ENCODE measurements around the gene CLK4.

Gene CLK4

GRCh38 chr5:178661836-178662540, 35.1 kb upstream of the CLK4 start:
- no peaks in the 10 kb centered on the region for H3K27me3 ChIP-seq (ENCODE audit: control insufficient read depth, insufficient read depth, low read length)
- no peaks in the 10 kb centered on the region for H3K36me3 ChIP-seq (ENCODE audit: control insufficient read depth, low read depth, low read length)
- H3K27ac ChIP-seq (ENCODE audit: low read length), result no peak overlapping the region
- H3K9me3 ChIP-seq (ENCODE audit: control insufficient read depth, low read depth, low read length), result no peaks in the 10 kb centered on the region
- no peak overlapping the region for H3K4me3 ChIP-seq (ENCODE audit: low read length)
- no peak overlapping the region for H3K9ac ChIP-seq (ENCODE audit: low read length)
- H3K4me1 ChIP-seq (ENCODE audit: control insufficient read depth, low read depth, low read length), result no peaks in the 10 kb centered on the region

GRCh38 chr5:178651046-178651810, 24.4 kb upstream of the CLK4 start:
- Histone ChIP-seq H3K9me3 (ENCODE audit: control insufficient read depth, low read depth, low read length) (no peaks in the 10 kb centered on the region), H3K9ac (ENCODE audit: low read length) (no peak overlapping the region), H3K4me1 (ENCODE audit: control insufficient read depth, low read depth, low read length) (no peaks in the 10 kb centered on the region), H3K27ac (ENCODE audit: low read length) (no peak overlapping the region), H3K4me3 (ENCODE audit: low read length) (no peak overlapping the region), H3K27me3 (ENCODE audit: control insufficient read depth, insufficient read depth, low read length) (no peaks in the 10 kb centered on the region), H3K36me3 (ENCODE audit: control insufficient read depth, low read depth, low read length) (no peaks in the 10 kb centered on the region)

GRCh38 chr5:178650214-178650613, 23.4 kb upstream of the CLK4 start:
- Histone ChIP-seq H3K4me1 (ENCODE audit: control insufficient read depth, low read depth, low read length) (no peaks in the 10 kb centered on the region), H3K27ac (ENCODE audit: low read length) (no peak overlapping the region), H3K9ac (ENCODE audit: low read length) (no peak overlapping the region), H3K4me3 (ENCODE audit: low read length) (no peak overlapping the region), H3K9me3 (ENCODE audit: control insufficient read depth, low read depth, low read length) (no peaks in the 10 kb centered on the region), H3K36me3 (ENCODE audit: control insufficient read depth, low read depth, low read length) (no peaks in the 10 kb centered on the region), H3K27me3 (ENCODE audit: control insufficient read depth, insufficient read depth, low read length) (no peaks in the 10 kb centered on the region)

- Histone ChIP-seq H3K4me1 (ENCODE audit: control insufficient read depth, low read depth, low read length) (no peaks in the 10 kb centered on the region), H3K27me3 (ENCODE audit: control insufficient read depth, insufficient read depth, low read length) (no peaks in the 10 kb centered on the region), H3K4me3 (ENCODE audit: low read length) (no peak overlapping the region), H3K9me3 (ENCODE audit: control insufficient read depth, low read depth, low read length) (no peaks in the 10 kb centered on the region), H3K9ac (ENCODE audit: low read length) (no peak overlapping the region), H3K36me3 (ENCODE audit: control insufficient read depth, low read depth, low read length) (no peaks in the 10 kb centered on the region), H3K27ac (ENCODE audit: low read length) (no peak overlapping the region)
These were observed 22.7 kb upstream of the CLK4 start for GRCh38 chr5:178649580-178649979.

GRCh38 chr5:178644826-178645545, 18.1 kb upstream of the CLK4 start:
- H3K27ac ChIP-seq (ENCODE audit: low read length), result no peak overlapping the region
- no peaks in the 10 kb centered on the region for H3K27me3 ChIP-seq (ENCODE audit: control insufficient read depth, insufficient read depth, low read length)
- H3K4me3 ChIP-seq (ENCODE audit: low read length), result no peak overlapping the region
- no peaks in the 10 kb centered on the region for H3K9me3 ChIP-seq (ENCODE audit: control insufficient read depth, low read depth, low read length)
- no peaks in the 10 kb centered on the region for H3K4me1 ChIP-seq (ENCODE audit: control insufficient read depth, low read depth, low read length)
- H3K9ac ChIP-seq (ENCODE audit: low read length), result no peak overlapping the region
- H3K36me3 ChIP-seq (ENCODE audit: control insufficient read depth, low read depth, low read length), result no peaks in the 10 kb centered on the region

GRCh38 chr5:178642351-178642909, 15.6 kb upstream of the CLK4 start:
- Histone ChIP-seq H3K27ac (ENCODE audit: low read length) (no peak overlapping the region), H3K4me3 (ENCODE audit: low read length) (no peak overlapping the region)

GRCh38 chr5:178641711-178642110, 14.9 kb upstream of the CLK4 start:
- no peak overlapping the region for H3K9ac ChIP-seq (ENCODE audit: low read length)
- H3K27ac ChIP-seq (ENCODE audit: low read length), result no peak overlapping the region
- H3K27me3 ChIP-seq (ENCODE audit: control insufficient read depth, insufficient read depth, low read length), result no peaks in the 10 kb centered on the region
- H3K9me3 ChIP-seq (ENCODE audit: control insufficient read depth, low read depth, low read length), result no peaks in the 10 kb centered on the region
- no peaks in the 10 kb centered on the region for H3K4me1 ChIP-seq (ENCODE audit: control insufficient read depth, low read depth, low read length)
- no peak overlapping the region for H3K4me3 ChIP-seq (ENCODE audit: low read length)
- no peaks in the 10 kb centered on the region for H3K36me3 ChIP-seq (ENCODE audit: control insufficient read depth, low read depth, low read length)

More at GRCh38 chr5:178642351-178642909, 15.6 kb upstream of the CLK4 start:
- Histone ChIP-seq H3K4me1 (ENCODE audit: control insufficient read depth, low read depth, low read length) (no peaks in the 10 kb centered on the region), H3K9ac (ENCODE audit: low read length) (no peak overlapping the region), H3K36me3 (ENCODE audit: control insufficient read depth, low read depth, low read length) (no peaks in the 10 kb centered on the region), H3K27me3 (ENCODE audit: control insufficient read depth, insufficient read depth, low read length) (no peaks in the 10 kb centered on the region), H3K9me3 (ENCODE audit: control insufficient read depth, low read depth, low read length) (no peaks in the 10 kb centered on the region)

GRCh38 chr5:178640331-178641045, 13.6 kb upstream of the CLK4 start:
- Histone ChIP-seq H3K27me3 (ENCODE audit: control insufficient read depth, insufficient read depth, low read length) (no peaks in the 10 kb centered on the region), H3K9me3 (ENCODE audit: control insufficient read depth, low read depth, low read length) (no peaks in the 10 kb centered on the region), H3K27ac (ENCODE audit: low read length) (no peak overlapping the region), H3K4me1 (ENCODE audit: control insufficient read depth, low read depth, low read length) (no peaks in the 10 kb centered on the region), H3K4me3 (ENCODE audit: low read length) (no peak overlapping the region), H3K9ac (ENCODE audit: low read length) (no peak overlapping the region), H3K36me3 (ENCODE audit: control insufficient read depth, low read depth, low read length) (no peaks in the 10 kb centered on the region)

GRCh38 chr5:178637356-178638074, 10.7 kb upstream of the CLK4 start:
- Histone ChIP-seq H3K4me1 (ENCODE audit: control insufficient read depth, low read depth, low read length) (no peaks in the 10 kb centered on the region), H3K27me3 (ENCODE audit: control insufficient read depth, insufficient read depth, low read length) (no peaks in the 10 kb centered on the region), H3K27ac (ENCODE audit: low read length) (no peak overlapping the region), H3K4me3 (ENCODE audit: low read length) (no peak overlapping the region), H3K36me3 (ENCODE audit: control insufficient read depth, low read depth, low read length) (no peaks in the 10 kb centered on the region), H3K9me3 (ENCODE audit: control insufficient read depth, low read depth, low read length) (no peaks in the 10 kb centered on the region), H3K9ac (ENCODE audit: low read length) (no peak overlapping the region)

- Histone ChIP-seq H3K9me3 (ENCODE audit: control insufficient read depth, low read depth, low read length) (no peaks in the 10 kb centered on the region), H3K4me1 (ENCODE audit: control insufficient read depth, low read depth, low read length) (peaks cover 9% of the 10 kb centered on the region), H3K27ac (ENCODE audit: low read length) (no peak overlapping the region), H3K4me3 (ENCODE audit: low read length) (no peak overlapping the region), H3K27me3 (ENCODE audit: control insufficient read depth, insufficient read depth, low read length) (peaks cover 15% of the 10 kb centered on the region), H3K9ac (ENCODE audit: low read length) (no peak overlapping the region), H3K36me3 (ENCODE audit: control insufficient read depth, low read depth, low read length) (no peaks in the 10 kb centered on the region)
These were observed 5.4 kb upstream of the CLK4 start for GRCh38 chr5:178632285-178632684.
